HEK293 (cell line): Measurements from ENCODE around the gene UFD1.

Experiments
- ATF2 ChIP-seq: fragments of 450-650 bp; formaldehyde crosslinking; IDR thresholded peaks from 2 replicates; pipeline ENCODE4 v1.5.1; 2016; ENCODE audit warnings: missing biosample characterization, missing genetic modification characterization, low read depth
- SP2 ChIP-seq: fragments of 450-650 bp; formaldehyde crosslinking; IDR thresholded peaks from 2 replicates; pipeline ENCODE4 v1.5.1; 2016; ENCODE audit warnings: missing biosample characterization, missing genetic modification characterization
- ZNF133 ChIP-seq: fragments of 450-650 bp; formaldehyde crosslinking; IDR thresholded peaks from 2 replicates; pipeline ENCODE4 v1.5.1; 2016; ENCODE audit warnings: missing biosample characterization, missing genetic modification characterization

- TF ChIP-seq ZNF133 (no peak), ATF2 (tag by site-specific recombination) (no peak), SP2 (tag by site-specific recombination) (no peak)
Observed at GRCh38 chr22:19520566-19521305, 41.7 kb upstream of the UFD1 start.
